DOHH2 (cell line): Measurements from ENCODE around the gene LSM7.

Experiments
- H3F3A ChIP-seq: fragments of 200-600 bp; sonication (generic), shearing (Covaris generic); 2 replicates; pipeline ENCODE4 v1.6.0; 2016; ENCODE audit warnings: antibody characterized with exemption, mild to moderate bottlenecking; ENCODE audit not compliant: control insufficient read depth, insufficient read depth
- H3K27ac ChIP-seq: fragments of 200-600 bp; sonication (generic); 2 replicates; pipeline ENCODE4 v1.5.1; 2014; ENCODE audit warnings: low read depth, mild to moderate bottlenecking, low read length, moderate library complexity
- H3K27me3 ChIP-seq: fragments of 200-600 bp; sonication (generic); 2 replicates; pipeline ENCODE4 v1.6.1; 2014; ENCODE audit warnings: mild to moderate bottlenecking, low read length, mixed read lengths; ENCODE audit not compliant: control insufficient read depth
- H3K36me3 ChIP-seq: fragments of 200-600 bp; sonication (generic); 2 replicates; pipeline ENCODE4 v1.6.1; 2014; ENCODE audit warnings: mild to moderate bottlenecking, low read length, moderate library complexity, mixed read lengths; ENCODE audit not compliant: control insufficient read depth
- H3K4me1 ChIP-seq: fragments of 200-600 bp; sonication (generic); 2 replicates; pipeline ENCODE4 v1.6.1; 2014; ENCODE audit warnings: mild to moderate bottlenecking, low read length, mixed read lengths; ENCODE audit not compliant: control insufficient read depth
- H3K4me2 ChIP-seq: fragments of 200-600 bp; sonication (generic); 2 replicates; pipeline ENCODE4 v1.6.0; 2014; ENCODE audit warnings: mild to moderate bottlenecking, low read length, moderate library complexity
- H3K4me3 ChIP-seq: fragments of 200-600 bp; sonication (generic); 2 replicates; pipeline ENCODE4 v1.5.1; 2014; ENCODE audit warnings: mild to moderate bottlenecking, low read length, mixed read lengths
- H3K79me2 ChIP-seq: fragments of 200-600 bp; sonication (generic); 2 replicates; pipeline ENCODE4 v1.6.1; 2014; ENCODE audit warnings: mild to moderate bottlenecking, low read length, mixed read lengths; ENCODE audit not compliant: control insufficient read depth
- H3K9me2 ChIP-seq: fragments of 200-600 bp; sonication (generic); replicated peaks from 2 replicates; pipeline ENCODE4 v1.6.1; 2014; ENCODE audit warnings: mild to moderate bottlenecking, low read length, mixed read lengths; ENCODE audit not compliant: control insufficient read depth
- H3K9me3 ChIP-seq: fragments of 200-600 bp; sonication (generic); 2 replicates; pipeline ENCODE4 v1.6.1; 2014; ENCODE audit warnings: antibody characterized with exemption, low read length, mixed read lengths; ENCODE audit not compliant: control insufficient read depth, insufficient read depth
- H4K20me1 ChIP-seq: fragments of 200-600 bp; sonication (generic); 2 replicates; pipeline ENCODE4 v1.6.0; 2014; ENCODE audit warnings: low read depth, mild to moderate bottlenecking, antibody characterized with exemption, low read length, moderate library complexity; ENCODE audit not compliant: control insufficient read depth, insufficient read depth
- CTCF ChIP-seq: fragments of 200-600 bp; sonication (generic); IDR thresholded peaks from one replicate; pipeline ENCODE4 v1.5.1; 2014; ENCODE audit warnings: antibody characterized with exemption, mild to moderate bottlenecking, low read depth, low read length; ENCODE audit not compliant: poor library complexity, severe bottlenecking
- EZH2phosphoT487 ChIP-seq: fragments of 200-600 bp; sonication (generic); IDR thresholded peaks from 2 replicates; pipeline ENCODE4 v1.6.1; 2017; ENCODE audit warnings: borderline replicate concordance, mild to moderate bottlenecking, antibody characterized with exemption, low read length, moderate library complexity, mixed read lengths

LSM7 gene

GRCh38 chr19:2326699-2327360 lies 1.6 kb downstream of the LSM7 start:
- no peaks in the 10 kb centered on the region for H3K27me3 ChIP-seq
- peak overlapping the region; percentile 89 for H3K4me2 ChIP-seq
- H3K9me2 ChIP-seq, result no peaks in the 10 kb centered on the region
- H3K27ac ChIP-seq, result no peak overlapping the region
- TF ChIP-seq EZH2phosphoT487 (no peak), CTCF (no peak)
- no peaks in the 10 kb centered on the region for H3K9me3 ChIP-seq
- peaks cover 67% of the 10 kb centered on the region for H3K36me3 ChIP-seq
- H3K79me2 ChIP-seq, result peaks cover 79% of the 10 kb centered on the region
- H3K4me3 ChIP-seq, result peak overlapping the region; percentile 92
- peaks cover 9% of the 10 kb centered on the region for H3F3A ChIP-seq
- peaks cover 62% of the 10 kb centered on the region for H3K4me1 ChIP-seq
- H4K20me1 ChIP-seq, result peaks cover 6% of the 10 kb centered on the region

DNA sequence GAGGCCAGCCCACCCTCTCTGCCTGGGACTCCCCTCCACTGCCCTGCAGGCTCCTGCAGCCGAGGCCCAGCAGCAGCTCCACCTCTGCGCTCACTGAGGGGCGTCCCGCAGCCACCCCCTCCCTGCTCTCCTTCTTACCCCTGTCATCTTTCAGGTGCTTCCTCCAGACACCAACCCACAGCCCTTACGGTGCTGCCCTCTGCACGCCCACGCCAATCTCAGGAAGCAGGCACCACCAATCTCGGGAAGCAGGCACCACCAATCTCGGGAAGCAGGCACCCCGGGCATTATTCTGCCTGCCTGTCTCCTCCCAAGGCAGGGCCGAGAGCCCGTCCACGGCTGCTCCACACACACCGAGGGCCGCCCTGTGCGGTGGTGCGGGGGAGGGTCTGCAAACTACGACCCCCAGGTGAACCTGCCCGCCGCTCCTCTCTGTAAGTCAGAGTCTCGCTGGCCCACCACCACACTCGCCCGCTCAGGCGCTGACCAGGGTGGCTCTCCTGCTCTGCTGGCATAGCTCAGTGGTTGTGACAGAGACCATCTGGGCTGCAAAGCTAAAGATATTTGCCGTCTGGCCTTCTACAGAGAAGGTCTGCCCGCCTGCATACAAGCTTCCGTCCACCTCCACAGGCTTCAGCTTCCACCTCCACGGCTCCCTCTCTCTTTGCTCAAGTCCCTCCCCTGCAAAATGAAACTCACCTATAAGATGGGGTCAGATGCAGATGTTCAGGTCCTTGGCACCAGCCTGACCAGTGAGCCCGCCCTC lies 2.9 kb downstream of the LSM7 start:
- Histone ChIP-seq H4K20me1 (peaks cover 6% of the 10 kb centered on the region), H3K79me2 (peaks cover 66% of the 10 kb centered on the region), H3K4me1 (peaks cover 49% of the 10 kb centered on the region), H3K9me2 (no peaks in the 10 kb centered on the region), H3K27ac (peak overlapping the region; percentile 56), H3K4me3 (peak overlapping the region; percentile 57), H3K4me2 (peak overlapping the region; percentile 66), H3K36me3 (peaks cover 65% of the 10 kb centered on the region), H3K9me3 (no peaks in the 10 kb centered on the region), H3F3A (no peaks in the 10 kb centered on the region), H3K27me3 (no peaks in the 10 kb centered on the region)
- TF ChIP-seq EZH2phosphoT487, result no peak
- TF ChIP-seq CTCF, result no peak

DNA sequence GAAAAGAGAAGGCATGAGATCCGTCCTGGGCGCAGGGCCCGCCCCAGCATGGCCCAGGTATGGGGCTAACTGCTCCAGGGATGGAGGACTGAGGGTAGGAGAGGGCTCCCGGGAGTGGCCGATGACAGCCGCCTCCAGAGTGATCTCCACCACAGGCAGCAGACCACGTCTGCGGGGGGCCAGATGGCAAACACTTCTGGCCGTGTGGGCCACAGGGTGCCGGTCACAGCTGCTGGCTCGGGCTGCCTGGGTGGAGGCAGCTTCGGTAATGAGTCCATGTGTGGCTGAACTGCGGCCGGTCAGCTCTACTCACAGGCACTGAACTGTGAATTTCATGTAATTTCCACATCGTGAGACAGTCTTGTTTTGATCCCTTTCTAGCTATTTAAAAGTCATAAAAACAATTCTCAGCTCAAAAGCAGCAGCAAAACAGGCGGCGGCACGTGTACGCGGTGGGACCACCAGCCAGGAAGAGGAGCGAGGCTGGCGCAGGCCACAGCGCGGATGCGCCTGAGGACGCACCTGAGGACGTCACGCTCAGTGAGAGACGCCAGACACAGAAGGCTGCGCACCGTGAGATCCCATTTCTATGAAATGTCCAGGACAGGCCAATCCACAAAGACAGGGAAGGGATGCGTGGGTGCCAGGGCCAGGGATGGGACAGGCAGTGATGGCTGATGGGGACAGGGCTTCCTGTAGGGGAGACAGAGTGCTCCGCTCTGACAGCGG lies 4.0 kb downstream of the LSM7 start:
- TF ChIP-seq EZH2phosphoT487 (no peak), CTCF (no peak)
- no peaks in the 10 kb centered on the region for H3K9me2 ChIP-seq
- peak overlapping the region; percentile 66 for H3K4me2 ChIP-seq
- H3K4me1 ChIP-seq, result peaks cover 46% of the 10 kb centered on the region
- H3K4me3 ChIP-seq, result peak overlapping the region; percentile 57
- no peaks in the 10 kb centered on the region for H3F3A ChIP-seq
- H3K36me3 ChIP-seq, result peaks cover 65% of the 10 kb centered on the region
- peaks cover 6% of the 10 kb centered on the region for H4K20me1 ChIP-seq
- H3K27me3 ChIP-seq, result no peaks in the 10 kb centered on the region
- peak overlapping the region; percentile 56 for H3K27ac ChIP-seq
- H3K79me2 ChIP-seq, result peaks cover 55% of the 10 kb centered on the region
- H3K9me3 ChIP-seq, result no peaks in the 10 kb centered on the region
